ENCODE results near the gene DMGDH.

- TF ChIP-seq CTCF (IDR thresholded peaks at IDR 0.05) (no peak), EZH2 (IDR thresholded peaks at IDR 0.05) (no peak)
Observed at GRCh38 chr5:78993165-78993564, 76.3 kb downstream of the DMGDH start.

Measured in neural progenitor cell (in vitro differentiated cells).